Measurements from ENCODE around the gene SPAAR. TPM values are rescaled to one million over a fixed set of nuclear protein-coding genes. Genes with fewer than 3 reads are reported as not detected.
"Not testable (repeated sequence)": the region's sequence is repeated elsewhere in the genome, so short reads cannot be mapped to it uniquely, and the experiment has no call there.

Gene SPAAR
- total RNA-seq, 1 experiment from 2014 or later: not detected

DNA sequence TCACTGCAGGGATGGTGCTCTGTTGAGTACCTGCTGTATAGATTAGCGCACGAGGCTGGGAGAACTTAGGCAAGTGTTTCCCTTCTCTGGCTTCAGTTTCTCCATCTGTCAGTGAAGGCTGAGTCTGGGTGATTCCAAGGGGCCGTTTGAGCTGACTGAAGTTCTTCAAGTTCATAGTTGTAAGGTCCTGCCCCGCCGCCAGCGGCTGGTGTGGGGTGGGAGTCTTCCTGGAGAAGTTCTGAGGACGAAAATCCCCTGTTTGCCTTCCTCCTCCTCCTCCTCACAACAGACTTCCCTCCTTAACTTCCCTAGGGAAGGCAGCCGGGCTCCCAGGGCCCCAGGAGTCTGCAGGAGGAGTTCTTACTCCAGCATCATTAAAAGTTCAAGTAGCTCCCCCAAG lies 5.0 kb upstream of the SPAAR start:
- DNase-seq (ENCODE audit: low read depth): no peak

DNA sequence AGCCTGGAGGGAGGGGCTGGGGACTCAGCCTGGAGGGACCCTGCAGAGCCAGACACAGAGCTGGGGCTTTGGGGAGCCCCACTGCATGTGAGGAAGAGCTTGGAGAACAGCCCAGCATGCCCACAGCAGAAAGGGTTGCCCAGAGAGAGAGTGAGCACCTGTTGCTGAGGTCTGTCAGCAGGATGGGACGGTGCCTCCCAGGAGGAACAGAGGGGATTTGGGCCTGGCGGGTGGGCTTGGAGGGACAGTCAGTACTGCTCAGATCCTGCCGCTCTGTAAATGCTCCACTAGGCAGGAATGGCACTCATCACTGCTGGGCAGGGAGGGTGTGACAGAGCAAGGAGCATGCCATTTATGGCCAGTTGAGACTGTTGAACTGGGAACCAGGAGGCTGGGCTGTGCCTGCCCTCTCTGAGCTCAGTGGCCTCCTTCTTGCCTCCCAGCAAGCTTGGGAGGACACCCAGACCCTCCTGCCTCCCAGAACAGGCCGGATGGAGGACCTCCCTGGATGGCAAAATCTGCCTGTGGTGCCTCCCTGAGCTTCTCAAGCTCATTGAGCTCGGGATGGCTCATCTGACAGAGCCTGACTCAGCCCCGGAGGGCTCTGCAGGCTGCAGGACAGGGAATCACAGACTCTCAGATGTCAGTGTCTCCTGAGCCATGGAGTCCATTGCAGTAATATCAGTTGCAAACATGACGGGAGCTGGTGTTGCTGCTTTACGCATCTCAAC lies 4.1 kb upstream of the SPAAR start:
- DNase-seq (ENCODE audit: low read depth): peak; percentile 84

- DNase-seq (ENCODE audit: low read depth): peak; percentile 99
Observed at GRCh38 chr9:35905912-35906679, 3.2 kb upstream of the SPAAR start, which contains the start of gene HRCT1. HRCT1 (plus strand) TSS chr9:35906202; CDS start chr9:35906288, 86 bp downstream.

GRCh38 chr9:35906923-35907699 lies 2.2 kb upstream of the SPAAR start:
- DNase-seq (ENCODE audit: low read depth): peak; percentile 85

DNA sequence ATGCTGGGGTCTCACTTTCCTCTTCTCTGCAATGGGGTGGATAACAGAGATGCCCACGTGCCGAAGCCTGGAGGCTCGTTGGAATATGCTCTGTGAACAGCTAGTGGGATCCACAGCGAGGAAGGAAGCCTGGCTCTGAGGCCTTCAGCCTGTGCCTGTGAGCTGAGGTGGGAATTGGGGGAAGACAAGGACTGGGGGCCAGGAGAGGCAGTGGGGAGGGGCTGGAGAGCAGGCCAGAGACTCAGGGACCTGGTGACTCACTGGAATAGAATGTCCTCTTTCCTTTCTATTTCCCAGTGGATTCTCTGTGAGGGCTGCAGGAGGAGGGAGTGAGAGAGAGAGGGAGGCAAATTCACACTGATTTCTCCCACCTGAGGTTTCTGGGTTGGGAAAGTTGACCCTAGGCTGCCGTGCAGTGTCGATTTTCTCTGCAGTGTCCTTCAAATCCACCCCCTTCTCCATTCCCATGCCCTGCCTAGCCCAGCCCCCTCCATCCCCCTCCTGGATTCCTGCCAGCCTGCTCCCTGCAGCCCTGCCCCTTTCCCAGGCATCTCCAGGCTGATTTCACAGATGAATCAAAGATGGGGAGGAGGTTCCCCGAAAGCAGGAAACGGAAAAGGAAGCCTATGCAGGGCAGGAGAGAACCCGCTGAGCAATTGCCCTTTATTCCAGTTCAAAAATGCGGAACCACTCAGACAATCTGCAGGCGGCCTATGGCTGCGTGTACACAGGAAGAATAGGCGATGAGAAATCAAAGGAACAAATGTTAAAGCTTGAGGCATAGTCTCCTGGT lies 1.4 kb upstream of the SPAAR start:
- DNase-seq (ENCODE audit: low read depth): peak; percentile 98

DNA sequence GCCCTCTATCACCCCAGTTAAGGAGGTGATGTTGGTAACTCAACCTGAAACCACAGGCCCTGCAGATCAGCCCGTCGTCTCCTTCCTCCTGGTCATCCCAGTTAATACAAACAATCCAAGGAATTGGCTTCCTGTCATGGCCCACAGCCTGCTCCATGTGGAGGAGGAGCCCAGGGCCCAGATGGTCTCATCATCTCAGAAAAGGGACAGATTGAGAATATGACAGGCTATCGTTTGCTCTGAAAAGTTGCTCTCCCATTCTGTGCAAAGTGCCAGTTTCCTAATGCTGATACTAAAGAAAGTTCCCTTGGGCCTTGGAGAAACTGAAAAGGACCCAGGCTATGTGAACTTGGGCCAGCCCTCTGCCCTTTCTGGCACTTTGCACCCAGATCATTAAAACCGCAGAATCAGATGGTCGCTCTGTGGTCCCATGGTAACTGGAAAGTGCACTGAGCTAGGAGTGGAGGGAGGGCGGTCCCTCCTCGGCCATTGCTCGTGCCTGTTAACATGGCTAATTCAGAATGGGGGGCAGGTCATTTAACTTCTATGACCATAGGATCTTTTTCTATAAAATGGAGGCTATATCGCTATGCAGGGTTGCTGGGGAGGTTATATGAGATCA lies 675 bp upstream of the SPAAR start:
- DNase-seq (ENCODE audit: low read depth): no peak

GRCh38 chr9:35909687-35910612 lies 660 bp downstream of the SPAAR start:
- DNase-seq (ENCODE audit: low read depth): no peak

DNA sequence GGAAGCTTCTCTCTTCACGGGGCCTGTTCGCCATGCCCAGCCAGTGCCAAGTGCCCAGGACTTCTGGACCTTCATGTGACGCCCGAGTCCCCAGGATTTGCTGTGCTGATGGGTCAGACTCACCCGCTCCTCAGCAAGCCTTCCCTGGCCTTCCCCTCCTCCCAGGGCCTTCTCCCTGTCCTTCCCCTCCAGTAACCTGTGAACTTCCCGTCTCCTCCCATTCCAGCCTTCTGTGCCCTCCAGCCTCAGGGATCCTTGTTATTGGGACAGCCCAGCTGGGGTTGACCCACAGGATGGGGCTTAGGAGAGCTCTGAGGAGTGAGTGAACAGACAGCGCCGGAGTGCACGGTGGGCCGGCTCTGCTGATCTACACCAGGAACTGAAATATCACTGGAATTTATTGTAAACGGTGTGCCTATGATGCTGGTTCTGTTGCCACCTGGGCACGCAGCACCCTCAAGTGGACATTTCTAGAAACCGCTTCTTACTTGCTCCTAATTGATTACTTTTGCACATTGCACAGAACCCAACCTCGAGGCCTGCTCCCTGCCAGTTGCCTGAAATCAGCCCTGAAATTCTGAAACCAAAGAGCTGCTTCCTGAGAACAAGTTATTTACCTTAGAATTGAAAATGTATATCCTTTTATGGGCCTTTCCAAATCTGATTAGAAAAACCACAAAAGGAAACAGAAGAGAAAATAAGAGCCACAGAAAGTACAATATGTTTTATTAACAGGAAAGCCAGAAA lies 1.5 kb downstream of the SPAAR start:
- peak; percentile 82 for DNase-seq (ENCODE audit: low read depth)

GRCh38 chr9:35911690-35912089 lies 2.4 kb downstream of the SPAAR start:
- no peak for DNase-seq (ENCODE audit: low read depth)

DNA sequence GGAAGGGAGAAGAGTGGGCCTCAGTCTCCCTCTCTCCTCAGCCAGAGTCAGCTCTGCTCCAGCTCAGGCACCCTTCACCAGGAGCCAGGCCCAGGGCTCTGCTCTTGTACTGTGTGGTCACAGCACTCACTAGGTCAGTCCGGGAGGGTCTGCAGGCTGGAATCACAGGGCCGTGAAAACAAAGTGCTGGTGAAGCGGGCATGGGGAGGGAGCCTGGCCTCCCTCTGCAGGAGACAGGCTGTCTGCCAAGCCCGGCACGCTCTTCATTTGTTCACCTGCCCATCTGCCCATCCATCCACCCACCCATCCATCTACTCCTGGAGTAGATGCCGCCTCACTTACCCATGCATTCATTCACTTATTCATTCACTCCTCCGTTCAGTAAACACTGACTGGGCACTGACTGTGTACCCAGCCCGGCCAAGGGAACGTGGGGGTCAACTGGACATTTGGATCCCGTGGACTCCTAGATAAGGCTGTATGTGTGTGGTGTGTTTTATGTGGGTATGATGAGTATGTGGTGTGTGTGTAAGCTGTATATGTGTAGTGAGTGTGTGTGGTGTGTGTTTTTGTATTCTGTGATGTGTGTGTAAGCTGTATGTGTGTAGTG lies 3.6 kb downstream of the SPAAR start:
- DNase-seq (ENCODE audit: low read depth): no peak

DNA sequence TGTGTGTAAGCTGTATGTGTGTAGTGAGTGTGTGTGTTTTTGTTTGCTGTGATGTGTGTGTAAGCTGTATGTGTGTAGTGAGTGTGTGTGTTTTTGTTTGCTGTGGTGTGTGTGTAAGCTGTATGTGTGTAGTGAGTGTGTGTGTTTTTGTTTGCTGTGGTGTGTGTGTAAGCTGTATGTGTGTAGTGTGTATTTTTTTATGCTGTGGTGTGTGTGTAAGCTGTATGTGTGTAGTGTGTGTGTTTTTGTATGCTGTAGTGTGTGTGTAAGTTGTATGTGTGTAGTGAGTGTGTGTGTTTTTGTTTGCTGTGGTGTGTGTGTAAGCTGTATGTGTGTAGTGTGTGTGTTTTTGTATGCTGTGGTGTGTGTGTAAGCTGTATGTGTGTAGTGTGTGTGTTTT lies 4.1 kb downstream of the SPAAR start:
- not testable (repeated sequence) for DNase-seq (ENCODE audit: low read depth)

GRCh38 chr9:35914301-35914807 lies 5.1 kb downstream of the SPAAR start:
- peak; percentile 83 for DNase-seq (ENCODE audit: low read depth)

DNA sequence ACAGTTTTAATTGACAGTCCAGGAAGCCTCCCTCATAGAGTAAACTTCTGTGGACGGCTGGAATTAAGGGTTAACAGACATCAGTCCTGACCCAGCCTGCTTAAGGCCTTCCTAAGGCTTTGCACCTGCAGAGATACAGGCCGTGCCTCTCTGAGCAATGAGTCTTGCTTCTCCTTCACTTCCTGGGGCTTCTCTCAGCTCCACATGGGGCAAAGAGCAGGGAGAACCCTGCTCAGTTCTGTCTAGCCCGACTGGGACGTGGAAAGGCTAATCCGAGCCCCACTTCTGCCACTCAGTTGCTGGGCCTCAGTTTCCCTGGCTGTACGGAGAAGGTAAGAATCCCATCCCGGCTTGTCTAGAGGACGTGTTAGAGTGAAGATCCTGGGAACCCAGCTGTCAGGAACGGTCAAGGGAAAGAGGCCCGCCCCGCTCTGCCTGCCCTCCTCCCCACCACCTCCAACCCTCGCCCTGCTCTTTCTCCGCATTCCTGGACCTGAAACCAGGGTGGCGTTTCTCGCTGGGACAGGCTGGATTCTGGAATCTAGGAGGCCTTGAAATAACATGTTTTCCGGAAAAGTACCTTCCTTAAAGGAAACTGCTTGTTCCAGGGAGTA lies 6.5 kb downstream of the SPAAR start:
- no peak for DNase-seq (ENCODE audit: low read depth)

DNA sequence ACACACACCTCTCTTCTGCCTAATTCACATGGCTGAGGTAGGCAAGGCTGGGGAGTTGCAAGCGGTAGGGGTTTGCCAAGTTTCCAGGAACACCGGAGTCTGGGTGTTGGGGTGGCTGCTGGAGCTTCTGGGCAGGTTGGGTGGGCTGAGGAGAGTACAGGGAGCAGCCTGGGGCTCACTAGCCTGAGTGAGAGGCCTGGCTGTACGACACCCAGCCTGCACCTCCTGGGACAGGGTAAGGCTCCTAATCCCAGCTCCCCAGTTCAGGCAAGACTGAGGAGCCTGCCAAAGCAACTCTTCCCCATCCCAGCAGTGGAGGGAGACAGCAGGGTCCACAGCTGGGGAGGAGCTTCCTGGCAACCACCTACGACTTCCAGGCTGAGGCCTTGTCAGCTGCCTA lies 8.0 kb downstream of the SPAAR start:
- no peak for DNase-seq (ENCODE audit: low read depth)

- DNase-seq (ENCODE audit: low read depth): no peak
Observed at GRCh38 chr9:35918780-35919179, 9.5 kb downstream of the SPAAR start.

- DNase-seq (ENCODE audit: low read depth): no peak
Observed at GRCh38 chr9:35919212-35920008, 10.1 kb downstream of the SPAAR start.

DNA sequence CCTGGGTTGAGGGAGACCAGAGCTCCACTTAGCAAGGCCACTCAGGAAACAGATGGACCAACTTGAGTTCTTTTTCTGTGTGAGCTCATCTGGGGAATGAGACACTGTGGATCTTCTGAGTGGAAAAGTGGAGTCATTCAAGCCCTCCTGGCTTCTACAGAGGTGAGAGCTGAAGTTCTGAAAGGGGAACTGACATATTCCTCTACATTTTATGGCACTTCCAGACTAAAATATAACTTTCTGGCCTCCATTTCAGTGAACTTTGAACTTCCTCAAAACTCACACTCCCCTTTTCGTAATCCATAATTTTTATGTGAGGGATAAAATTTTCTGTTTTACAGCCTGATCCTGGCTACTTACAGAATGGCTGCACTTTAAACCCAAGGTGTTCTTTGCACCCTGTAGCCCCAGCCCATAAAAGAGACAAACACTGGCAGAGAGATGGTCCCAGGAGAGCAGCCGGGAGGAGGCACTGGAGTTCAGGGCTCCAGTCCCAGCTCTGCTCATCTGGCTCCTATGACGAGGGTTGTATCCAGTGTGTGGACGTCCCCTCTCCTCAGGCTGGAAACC lies 10.8 kb downstream of the SPAAR start:
- DNase-seq (ENCODE audit: low read depth): no peak

Measured in M059J (cell line).